GM23338 (cell line): Measurements from ENCODE around the gene ERN2. TPM values are rescaled to one million over a fixed set of nuclear protein-coding genes. Genes with fewer than 3 reads are reported as not detected.

ENCODE experiments used
- ATAC-seq: fragments of 200-7000 bp; cut with Tn5 transposase; 3 replicates; pipeline ENCODE4 v1.9.1; 2020
- DNase-seq: peaks from one replicate; pipeline ENCODE4 v3.0.0-alpha.2; 2015; ENCODE audit warnings: low spot score
- H2AFZ ChIP-seq: fragments of 200-600 bp; sonication (generic); 2 replicates; pipeline ENCODE4 v1.8.0; 2016; ENCODE audit warnings: antibody characterized with exemption, mild to moderate bottlenecking, moderate library complexity
- H3F3A ChIP-seq: fragments of 200-600 bp; sonication (generic); replicated peaks from 2 replicates; pipeline ENCODE4 v1.8.0; 2017; ENCODE audit warnings: antibody characterized with exemption, mixed run types, low read depth
- H3K27ac ChIP-seq: fragments of 200-600 bp; sonication (generic); 2 replicates; pipeline ENCODE4 v1.6.1; 2016; ENCODE audit warnings: low read depth
- H3K27me3 ChIP-seq: fragments of 200-600 bp; sonication (generic); 2 replicates; pipeline ENCODE4 v1.8.0; 2016; ENCODE audit warnings: mild to moderate bottlenecking, mixed run types, moderate library complexity; ENCODE audit not compliant: insufficient read depth
- H3K36me3 ChIP-seq: fragments of 200-600 bp; sonication (generic); 2 replicates; pipeline ENCODE4 v1.8.0; 2016; ENCODE audit warnings: mild to moderate bottlenecking; ENCODE audit not compliant: insufficient read depth
- H3K4me1 ChIP-seq: fragments of 200-600 bp; sonication (generic); 2 replicates; pipeline ENCODE4 v1.8.0; 2016; ENCODE audit warnings: mild to moderate bottlenecking, moderate library complexity; ENCODE audit not compliant: insufficient read depth
- H3K4me2 ChIP-seq: fragments of 200-600 bp; sonication (generic); 2 replicates; pipeline ENCODE4 v1.7.1; 2017; ENCODE audit warnings: mixed run types
- H3K4me3 ChIP-seq: fragments of 200-600 bp; sonication (generic); 2 replicates; pipeline ENCODE4 v1.6.1; 2016; ENCODE audit warnings: mixed run types
- H3K79me2 ChIP-seq: fragments of 200-600 bp; sonication (generic); replicated peaks from 2 replicates; pipeline ENCODE4 v1.8.0; 2017; ENCODE audit warnings: mild to moderate bottlenecking; ENCODE audit not compliant: insufficient read depth
- H3K9me2 ChIP-seq: fragments of 200-600 bp; sonication (generic); 2 replicates; pipeline ENCODE4 v1.8.0; 2017; ENCODE audit not compliant: insufficient read depth
- H4K20me1 ChIP-seq: fragments of 200-600 bp; sonication (generic); replicated peaks from 2 replicates; pipeline ENCODE4 v1.8.0; 2017; ENCODE audit warnings: mild to moderate bottlenecking; ENCODE audit not compliant: insufficient read depth
- H3K27ac Mint-ChIP-seq: 2 replicates; pipeline ENCODE4 v1.8.0; 2020; ENCODE audit warnings: inconsistent platforms, mild to moderate bottlenecking, moderate library complexity, mixed read lengths
- H3K27me3 Mint-ChIP-seq: 3 replicates; pipeline ENCODE4 v1.8.0; 2022; ENCODE audit warnings: low read depth, mild to moderate bottlenecking, moderate library complexity, mixed read lengths, inconsistent platforms; ENCODE audit not compliant: insufficient read depth, poor library complexity
- H3K36me3 Mint-ChIP-seq: 3 replicates; pipeline ENCODE4 v1.8.0; 2021; ENCODE audit warnings: low read depth, mild to moderate bottlenecking, inconsistent platforms, moderate library complexity, mixed read lengths
- H3K4me1 Mint-ChIP-seq: 3 replicates; pipeline ENCODE4 v1.8.0; 2020; ENCODE audit warnings: mild to moderate bottlenecking, inconsistent platforms, mixed read lengths
- H3K4me3 Mint-ChIP-seq: 3 replicates; pipeline ENCODE4 v1.8.0; 2021; ENCODE audit warnings: moderate library complexity, mild to moderate bottlenecking, inconsistent platforms, mixed read lengths
- H3K9me3 Mint-ChIP-seq: 3 replicates; pipeline ENCODE4 v1.8.0; 2020; ENCODE audit warnings: moderate library complexity, mild to moderate bottlenecking, inconsistent platforms, mixed read lengths
- EZH2 ChIP-seq: fragments of 200-600 bp; sonication (generic); IDR thresholded peaks from one replicate; pipeline ENCODE4 v1.8.0; 2017; ENCODE audit warnings: antibody characterized with exemption, mild to moderate bottlenecking, low read depth; ENCODE audit not compliant: unreplicated experiment
- EZH2phosphoT487 ChIP-seq: fragments of 200-600 bp; sonication (generic); IDR thresholded peaks from one replicate; pipeline ENCODE4 v1.8.1; 2018; ENCODE audit warnings: antibody characterized with exemption; ENCODE audit not compliant: unreplicated experiment
- JUNB ChIP-seq: IDR thresholded peaks from one replicate; pipeline ENCODE4 v1.6.1; 2016; ENCODE audit warnings: antibody characterized with exemption; ENCODE audit not compliant: unreplicated experiment
- NANOG ChIP-seq: IDR thresholded peaks from 2 replicates; pipeline ENCODE4 v1.6.1; 2016; ENCODE audit warnings: antibody characterized with exemption, borderline replicate concordance
- REST ChIP-seq: IDR thresholded peaks from one replicate; pipeline ENCODE4 v1.6.1; 2018; ENCODE audit warnings: antibody characterized with exemption; ENCODE audit not compliant: unreplicated experiment
- STAT1 ChIP-seq: IDR thresholded peaks from one replicate; pipeline ENCODE4 v1.6.1; 2016; ENCODE audit warnings: antibody characterized with exemption; ENCODE audit not compliant: unreplicated experiment
- ZNF462 ChIP-seq: fragments of 250-450 bp; sonication (Bioruptor Pico); IDR thresholded peaks from 2 replicates; pipeline ENCODE4 v1.5.0; 2020; ENCODE audit warnings: mild to moderate bottlenecking, moderate library complexity
- polyA plus RNA-seq: library from polyadenylated mRNA; unstranded; fragments of >200 nt; fragmentation: Nextera tagmentation; extraction: Ambion mirVana; gene quantifications from 2 replicates; pipeline ENCODE4 v1.2.1, GENCODE V29; 2016
- total RNA-seq: library from RNA; depleted of rRNA; stranded (reverse); fragments of >200 nt; shearing (Covaris generic); gene quantifications from 2 replicates; pipeline ENCODE4 v1.2.3, GENCODE V29; 2014
- TF ChIP-seq, protein P1 (sequence below), 2 experiments: fragments of 200-600 bp in 1 of 2; sonication (generic) in 1 of 2; conservative IDR thresholded peaks; 2 replicates each; pipeline versions ENCODE4 v1.5.1 to v1.6.1; 2016 to 2017; ENCODE audit warnings: antibody characterized with exemption in 2 of 2, low read depth in 2 of 2, mild to moderate bottlenecking in 2 of 2, moderate library complexity in 1 of 2
- TF ChIP-seq, protein P2 (sequence below): IDR thresholded peaks from 2 replicates; pipeline ENCODE4 v1.6.1; 2016; ENCODE audit warnings: antibody characterized with exemption

ERN2 gene
- total and polyA plus RNA-seq, 2 experiments from 2014 or later: 0.97 to 1.1 TPM

GRCh38 chr16:23694265-23694643 lies 18.8 kb downstream of the ERN2 start:
- Histone ChIP-seq H3K4me2 (peak overlapping the region; percentile 79), H4K20me1 (no peaks in the 10 kb centered on the region), H3K4me3 (peak overlapping the region; percentile 63), H3F3A (peaks cover 3% of the 10 kb centered on the region; the same call in 1 of the 2 replicates), H3K9me2 (no peaks in the 10 kb centered on the region), H3K79me2 (no peaks in the 10 kb centered on the region), H3K36me3 (peaks cover 8% of the 10 kb centered on the region; the same call in 1 of the 2 replicates), H2AFZ (peak overlapping the region; percentile 83), H3K4me1 (peaks cover 7% of the 10 kb centered on the region; the same call in 1 of the 2 replicates), H3K27me3 (no peaks in the 10 kb centered on the region), H3K27ac (peak overlapping the region; percentile 74; the same call in 1 of the 2 replicates)
- Mint-ChIP-seq H3K27me3 (peaks cover 4% of the 10 kb centered on the region), H3K36me3 (peaks cover 24% of the 10 kb centered on the region), H3K9me3 (no peaks in the 10 kb centered on the region; the same call in 2 of the 3 replicates), H3K27ac (no peak overlapping the region; the same call in 1 of the 2 replicates), H3K4me3 (peak overlapping the region; percentile 85), H3K4me1 (peaks cover 7% of the 10 kb centered on the region; the same call in 2 of the 3 replicates)
- DNase-seq: no peak
- ATAC-seq: no peak
- TF ChIP-seq EZH2phosphoT487 (no peak), EZH2 (no peak), JUNB (no peak), STAT1 (no peak), ZNF462 (CRISPR knock-in tag) (no peak), REST (no peak), NANOG (no peak)
- TF ChIP-seq, protein P1, sequence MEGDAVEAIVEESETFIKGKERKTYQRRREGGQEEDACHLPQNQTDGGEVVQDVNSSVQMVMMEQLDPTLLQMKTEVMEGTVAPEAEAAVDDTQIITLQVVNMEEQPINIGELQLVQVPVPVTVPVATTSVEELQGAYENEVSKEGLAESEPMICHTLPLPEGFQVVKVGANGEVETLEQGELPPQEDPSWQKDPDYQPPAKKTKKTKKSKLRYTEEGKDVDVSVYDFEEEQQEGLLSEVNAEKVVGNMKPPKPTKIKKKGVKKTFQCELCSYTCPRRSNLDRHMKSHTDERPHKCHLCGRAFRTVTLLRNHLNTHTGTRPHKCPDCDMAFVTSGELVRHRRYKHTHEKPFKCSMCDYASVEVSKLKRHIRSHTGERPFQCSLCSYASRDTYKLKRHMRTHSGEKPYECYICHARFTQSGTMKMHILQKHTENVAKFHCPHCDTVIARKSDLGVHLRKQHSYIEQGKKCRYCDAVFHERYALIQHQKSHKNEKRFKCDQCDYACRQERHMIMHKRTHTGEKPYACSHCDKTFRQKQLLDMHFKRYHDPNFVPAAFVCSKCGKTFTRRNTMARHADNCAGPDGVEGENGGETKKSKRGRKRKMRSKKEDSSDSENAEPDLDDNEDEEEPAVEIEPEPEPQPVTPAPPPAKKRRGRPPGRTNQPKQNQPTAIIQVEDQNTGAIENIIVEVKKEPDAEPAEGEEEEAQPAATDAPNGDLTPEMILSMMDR (conservative IDR thresholded peaks at IDR 0.05; ENCODE audit: low read depth in 2 of 2): no peak
- TF ChIP-seq, protein P2, sequence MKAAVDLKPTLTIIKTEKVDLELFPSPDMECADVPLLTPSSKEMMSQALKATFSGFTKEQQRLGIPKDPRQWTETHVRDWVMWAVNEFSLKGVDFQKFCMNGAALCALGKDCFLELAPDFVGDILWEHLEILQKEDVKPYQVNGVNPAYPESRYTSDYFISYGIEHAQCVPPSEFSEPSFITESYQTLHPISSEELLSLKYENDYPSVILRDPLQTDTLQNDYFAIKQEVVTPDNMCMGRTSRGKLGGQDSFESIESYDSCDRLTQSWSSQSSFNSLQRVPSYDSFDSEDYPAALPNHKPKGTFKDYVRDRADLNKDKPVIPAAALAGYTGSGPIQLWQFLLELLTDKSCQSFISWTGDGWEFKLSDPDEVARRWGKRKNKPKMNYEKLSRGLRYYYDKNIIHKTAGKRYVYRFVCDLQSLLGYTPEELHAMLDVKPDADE: no peak
